Choroid plexus epithelial cell (primary cell): ENCODE results near the gene PRAC1.

Experiments
- DNase-seq: peaks from one replicate; pipeline ENCODE4 v3.0.0-alpha.2; 2010; ENCODE audit warnings: low read depth
- H3K4me3 ChIP-seq: 2 replicates; pipeline ENCODE4 v1.5.1; 2011; ENCODE audit warnings: low read depth, mild to moderate bottlenecking, control low read depth, low read length, moderate library complexity
- CTCF ChIP-seq: conservative IDR thresholded peaks from 2 replicates; pipeline ENCODE4 v1.5.1; 2011; ENCODE audit warnings: low read depth, mild to moderate bottlenecking, control low read depth, inconsistent platforms, low read length, moderate library complexity

PRAC1 gene

GRCh38 chr17:48737330-48738043 lies 15.2 kb upstream of the PRAC1 start:
- no peak for DNase-seq
- H3K4me3 ChIP-seq: no peak overlapping the region
- TF ChIP-seq CTCF: no peak

- DNase-seq: no peak
- H3K4me3 ChIP-seq: no peak overlapping the region
- no peak for TF ChIP-seq CTCF
Measured at GRCh38 chr17:48735062-48735351, 12.7 kb upstream of the PRAC1 start.

GRCh38 chr17:48734333-48735061 lies 12.2 kb upstream of the PRAC1 start:
- H3K4me3 ChIP-seq: no peak overlapping the region
- TF ChIP-seq CTCF: no peak
- DNase-seq: no peak

- TF ChIP-seq CTCF: no peak
- H3K4me3 ChIP-seq: no peak overlapping the region
- no peak for DNase-seq
Measured at GRCh38 chr17:48733632-48734328, 11.5 kb upstream of the PRAC1 start.

GRCh38 chr17:48732688-48733629 lies 10.6 kb upstream of the PRAC1 start:
- no peak for DNase-seq
- H3K4me3 ChIP-seq: no peak overlapping the region
- TF ChIP-seq CTCF: no peak

- H3K4me3 ChIP-seq: no peak overlapping the region
- TF ChIP-seq CTCF: no peak
- DNase-seq: no peak
Measured at GRCh38 chr17:48731355-48731754, 9.0 kb upstream of the PRAC1 start.
